Measurements from ENCODE around the gene DDX39A. TPM values are rescaled to one million over a fixed set of nuclear protein-coding genes. Genes with fewer than 3 reads are reported as not detected.

DDX39A gene
- polyA plus RNA-seq, 2 of the 4 experiments (the other 2 are of a cell fraction), result 59.0 to 118 TPM

DNA sequence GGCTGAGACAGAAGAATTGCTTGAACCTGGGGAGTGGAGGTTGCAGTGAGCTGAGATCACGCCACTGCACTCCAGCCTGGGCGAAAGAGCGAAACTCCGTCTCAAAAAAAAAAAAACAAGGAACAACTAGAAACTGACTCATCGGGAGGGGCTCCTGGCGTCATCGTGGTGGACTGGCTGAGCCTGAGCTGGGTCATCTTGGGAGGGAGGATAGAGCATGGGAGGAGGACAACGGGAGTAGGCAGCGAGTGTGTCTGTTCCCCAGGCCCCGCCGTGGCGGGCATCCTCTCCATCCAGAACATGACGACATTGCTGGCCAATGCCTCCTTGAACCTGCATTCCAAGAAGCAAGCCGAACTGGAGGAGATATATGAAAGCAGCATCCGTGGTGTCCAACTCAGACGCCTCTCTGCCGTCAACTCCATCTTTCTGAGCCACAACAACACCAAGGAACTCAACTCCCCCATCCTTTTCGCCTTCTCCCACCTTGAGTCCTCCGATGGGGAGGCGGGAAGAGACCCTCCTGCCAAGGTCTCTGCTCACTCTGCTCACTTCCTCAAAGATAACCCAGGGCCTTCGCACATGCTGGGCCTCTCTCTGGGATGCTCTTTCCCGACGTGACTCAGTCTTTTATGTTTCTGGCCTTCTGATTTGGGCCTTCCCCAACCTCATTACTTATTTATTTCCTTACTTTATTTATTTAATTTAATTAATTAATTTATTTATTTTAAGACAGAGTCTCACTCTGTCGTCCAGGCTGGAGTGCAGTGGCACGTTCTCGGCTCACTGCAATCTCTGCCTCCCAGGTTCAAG, 16.6 kb downstream of the DDX39A start:
- no peak overlapping the region for H3K4me2 ChIP-seq
- no peaks in the 10 kb centered on the region for H3K9me3 ChIP-seq
- H3K4me1 ChIP-seq, result no peaks in the 10 kb centered on the region
- WGBS (ENCODE audit: missing lambda C conversion rate), result 81% methylated on average over 26 of the region's 26 CpGs
- no peak overlapping the region for H3K4me3 ChIP-seq
- TF ChIP-seq HOXA7 (CRISPR knock-in tag; IDR thresholded peaks at IDR 0.05) (no peak), MAZ (IDR thresholded peaks at IDR 0.05; ENCODE audit: borderline replicate concordance, low read depth, low read length) (no peak), NPAS2 (CRISPR knock-in tag; IDR thresholded peaks at IDR 0.05; ENCODE audit: borderline replicate concordance) (no peak), HOXB13 (CRISPR knock-in tag; IDR thresholded peaks at IDR 0.05; ENCODE audit: low read depth) (no peak), ZNF302 (CRISPR knock-in tag; IDR thresholded peaks at IDR 0.05) (no peak)
- TF ChIP-seq, protein P1, sequence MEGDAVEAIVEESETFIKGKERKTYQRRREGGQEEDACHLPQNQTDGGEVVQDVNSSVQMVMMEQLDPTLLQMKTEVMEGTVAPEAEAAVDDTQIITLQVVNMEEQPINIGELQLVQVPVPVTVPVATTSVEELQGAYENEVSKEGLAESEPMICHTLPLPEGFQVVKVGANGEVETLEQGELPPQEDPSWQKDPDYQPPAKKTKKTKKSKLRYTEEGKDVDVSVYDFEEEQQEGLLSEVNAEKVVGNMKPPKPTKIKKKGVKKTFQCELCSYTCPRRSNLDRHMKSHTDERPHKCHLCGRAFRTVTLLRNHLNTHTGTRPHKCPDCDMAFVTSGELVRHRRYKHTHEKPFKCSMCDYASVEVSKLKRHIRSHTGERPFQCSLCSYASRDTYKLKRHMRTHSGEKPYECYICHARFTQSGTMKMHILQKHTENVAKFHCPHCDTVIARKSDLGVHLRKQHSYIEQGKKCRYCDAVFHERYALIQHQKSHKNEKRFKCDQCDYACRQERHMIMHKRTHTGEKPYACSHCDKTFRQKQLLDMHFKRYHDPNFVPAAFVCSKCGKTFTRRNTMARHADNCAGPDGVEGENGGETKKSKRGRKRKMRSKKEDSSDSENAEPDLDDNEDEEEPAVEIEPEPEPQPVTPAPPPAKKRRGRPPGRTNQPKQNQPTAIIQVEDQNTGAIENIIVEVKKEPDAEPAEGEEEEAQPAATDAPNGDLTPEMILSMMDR (IDR thresholded peaks at IDR 0.05), result no peak
- ATAC-seq (no peak), FAIRE-seq (no peak), DNase-seq (ENCODE audit: low read depth in 1 of 2, low spot score in 1 of 2) (peak in 1 of 2 experiments; percentile 53)
- no peak overlapping the region for H3K27ac ChIP-seq
- ChIA-PET CTCF (interaction anchor here (0.8 to 1.5 kb wide), 2 partner anchors 36 to 266 kb away, joined by 3 read pairs; partner anchors contain the start of gene ASF1B), POLR2A (no interaction called here)

DNA sequence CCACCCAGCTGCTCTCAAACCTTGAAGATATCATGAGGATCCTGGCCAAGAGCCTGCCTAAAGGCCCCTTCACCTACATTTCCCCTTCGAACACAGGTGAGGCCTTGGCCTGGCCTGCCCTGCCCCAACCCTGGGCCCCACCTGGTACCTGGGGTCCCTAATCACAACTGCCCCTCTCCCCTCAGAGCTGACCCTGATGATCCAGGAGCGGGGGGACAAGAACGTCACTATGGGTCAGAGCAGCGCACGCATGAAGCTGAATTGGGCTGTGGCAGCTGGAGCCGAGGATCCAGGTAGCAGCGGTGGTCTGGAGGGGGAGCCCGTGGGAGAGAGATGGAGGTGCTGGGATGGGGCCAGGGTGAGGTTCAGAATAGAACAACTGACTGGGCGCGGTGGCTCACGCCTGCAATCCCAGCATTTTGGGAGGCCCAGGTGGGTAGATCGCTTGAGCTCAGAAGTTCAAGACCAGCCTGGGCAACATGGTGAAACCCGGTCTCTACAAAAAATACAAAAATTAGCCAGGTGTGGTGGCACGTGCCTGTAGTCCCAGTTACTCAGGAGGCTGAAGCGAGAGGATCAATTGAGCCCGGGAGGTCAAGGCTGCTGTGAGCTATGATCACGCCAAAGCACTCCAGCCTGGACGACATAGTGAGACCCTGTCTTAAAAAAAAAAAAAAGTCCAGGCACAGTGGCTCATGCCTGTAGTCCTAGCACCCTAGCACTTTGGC, 17.5 kb downstream of the DDX39A start:
- WGBS (ENCODE audit: missing lambda C conversion rate), result 92% methylated on average over 18 of the region's 18 CpGs
- TF ChIP-seq CBX2 (IDR thresholded peaks at IDR 0.05; ENCODE audit: borderline replicate concordance, low read depth) (no peak), SREBF2 (IDR thresholded peaks at IDR 0.05) (no peak), PHF8 (IDR thresholded peaks at IDR 0.05; ENCODE audit: borderline replicate concordance, low read depth) (no peak)
- TF ChIP-seq, protein P2, sequence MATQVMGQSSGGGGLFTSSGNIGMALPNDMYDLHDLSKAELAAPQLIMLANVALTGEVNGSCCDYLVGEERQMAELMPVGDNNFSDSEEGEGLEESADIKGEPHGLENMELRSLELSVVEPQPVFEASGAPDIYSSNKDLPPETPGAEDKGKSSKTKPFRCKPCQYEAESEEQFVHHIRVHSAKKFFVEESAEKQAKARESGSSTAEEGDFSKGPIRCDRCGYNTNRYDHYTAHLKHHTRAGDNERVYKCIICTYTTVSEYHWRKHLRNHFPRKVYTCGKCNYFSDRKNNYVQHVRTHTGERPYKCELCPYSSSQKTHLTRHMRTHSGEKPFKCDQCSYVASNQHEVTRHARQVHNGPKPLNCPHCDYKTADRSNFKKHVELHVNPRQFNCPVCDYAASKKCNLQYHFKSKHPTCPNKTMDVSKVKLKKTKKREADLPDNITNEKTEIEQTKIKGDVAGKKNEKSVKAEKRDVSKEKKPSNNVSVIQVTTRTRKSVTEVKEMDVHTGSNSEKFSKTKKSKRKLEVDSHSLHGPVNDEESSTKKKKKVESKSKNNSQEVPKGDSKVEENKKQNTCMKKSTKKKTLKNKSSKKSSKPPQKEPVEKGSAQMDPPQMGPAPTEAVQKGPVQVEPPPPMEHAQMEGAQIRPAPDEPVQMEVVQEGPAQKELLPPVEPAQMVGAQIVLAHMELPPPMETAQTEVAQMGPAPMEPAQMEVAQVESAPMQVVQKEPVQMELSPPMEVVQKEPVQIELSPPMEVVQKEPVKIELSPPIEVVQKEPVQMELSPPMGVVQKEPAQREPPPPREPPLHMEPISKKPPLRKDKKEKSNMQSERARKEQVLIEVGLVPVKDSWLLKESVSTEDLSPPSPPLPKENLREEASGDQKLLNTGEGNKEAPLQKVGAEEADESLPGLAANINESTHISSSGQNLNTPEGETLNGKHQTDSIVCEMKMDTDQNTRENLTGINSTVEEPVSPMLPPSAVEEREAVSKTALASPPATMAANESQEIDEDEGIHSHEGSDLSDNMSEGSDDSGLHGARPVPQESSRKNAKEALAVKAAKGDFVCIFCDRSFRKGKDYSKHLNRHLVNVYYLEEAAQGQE (IDR thresholded peaks at IDR 0.05), result no peak
- FAIRE-seq, result no peak
- no peak overlapping the region for H3K4me3 ChIP-seq
- no peak for DNase-seq (ENCODE audit: low read depth in 1 of 2, low spot score in 1 of 2)
- no peaks in the 10 kb centered on the region for H3K4me1 ChIP-seq
- H3K4me2 ChIP-seq, result no peak overlapping the region
- no peak overlapping the region for H3K27ac ChIP-seq
- ATAC-seq, result no peak
- ChIA-PET POLR2A (no interaction called here), CTCF (interaction anchor here (0.8 to 1.5 kb wide), 2 partner anchors 35 to 265 kb away, joined by 3 read pairs; partner anchors contain the start of gene ASF1B)
- no peaks in the 10 kb centered on the region for H3K9me3 ChIP-seq

DNA sequence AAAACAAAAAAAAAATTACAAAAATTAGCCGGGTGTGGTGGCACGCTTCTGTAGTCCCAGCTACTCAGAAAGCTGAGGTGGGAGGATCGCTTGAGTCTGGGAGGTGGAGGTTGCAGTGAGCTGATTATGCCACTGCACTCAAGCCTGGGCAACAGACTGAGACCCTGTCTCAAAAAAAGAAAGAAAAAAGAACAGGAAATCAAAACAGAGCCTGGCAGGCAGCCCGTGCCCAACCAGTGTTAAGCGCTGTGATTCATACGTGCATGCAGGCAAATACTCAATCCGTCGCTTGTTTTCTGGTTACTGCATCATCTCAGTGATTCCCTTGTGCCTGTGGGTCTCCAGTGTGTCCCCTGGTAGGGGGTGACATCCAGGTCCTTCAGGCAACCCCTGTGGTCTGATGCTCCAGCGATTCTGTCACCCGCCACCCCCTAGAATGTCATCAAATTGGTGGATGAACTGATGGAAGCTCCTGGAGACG, 18.1 kb downstream of the DDX39A start:
- CTCF ChIA-PET, result interaction anchor here (1.5 kb wide), 1 partner anchor 264 kb away, joined by 3 read pairs; the partner anchor contains the start of gene ASF1B
- Histone ChIP-seq H3K4me2 (no peak overlapping the region), H3K4me3 (no peak overlapping the region), H3K27ac (no peak overlapping the region), H3K4me1 (no peaks in the 10 kb centered on the region), H3K9me3 (no peaks in the 10 kb centered on the region)
- WGBS (ENCODE audit: missing lambda C conversion rate), result 88% methylated on average over 11 of the region's 11 CpGs
- ATAC-seq (no peak), FAIRE-seq (no peak), DNase-seq (ENCODE audit: low read depth in 1 of 2, low spot score in 1 of 2) (no peak)
- POLR2A ChIA-PET, result no interaction called here
- TF ChIP-seq HEYL (CRISPR knock-in tag; IDR thresholded peaks at IDR 0.05), result no peak
- no peak for TF ChIP-seq SMC3 (IDR thresholded peaks at IDR 0.05)
- no peak for TF ChIP-seq TP53 (CRISPR knock-in tag; IDR thresholded peaks at IDR 0.05)
- TF ChIP-seq RFX5 (IDR thresholded peaks at IDR 0.05), result no peak
- TF ChIP-seq RAD21 (conservative IDR thresholded peaks at IDR 0.05 in 1 of 2, IDR thresholded peaks at IDR 0.05 in 1 of 2), result no peak
- no peak for TF ChIP-seq KDM1A (IDR thresholded peaks at IDR 0.05; ENCODE audit: low read depth)
- TF ChIP-seq CHD2 (IDR thresholded peaks at IDR 0.05; ENCODE audit: low read length, partially characterized antibody), result no peak
- TF ChIP-seq KDM5A (IDR thresholded peaks at IDR 0.05), result no peak
- TF ChIP-seq HDAC2 (IDR thresholded peaks at IDR 0.05), result no peak
- no peak for TF ChIP-seq RARB (CRISPR knock-in tag; IDR thresholded peaks at IDR 0.05)
- no peak for TF ChIP-seq POLR2AphosphoS2 (conservative IDR thresholded peaks at IDR 0.05; ENCODE audit: low read length)
- no peak for TF ChIP-seq SREBF2 (IDR thresholded peaks at IDR 0.05)
- TF ChIP-seq MAZ (IDR thresholded peaks at IDR 0.05; ENCODE audit: borderline replicate concordance, low read depth, low read length), result no peak
- TF ChIP-seq HOXB13 (CRISPR knock-in tag; IDR thresholded peaks at IDR 0.05; ENCODE audit: low read depth), result no peak
- TF ChIP-seq, protein P3, sequence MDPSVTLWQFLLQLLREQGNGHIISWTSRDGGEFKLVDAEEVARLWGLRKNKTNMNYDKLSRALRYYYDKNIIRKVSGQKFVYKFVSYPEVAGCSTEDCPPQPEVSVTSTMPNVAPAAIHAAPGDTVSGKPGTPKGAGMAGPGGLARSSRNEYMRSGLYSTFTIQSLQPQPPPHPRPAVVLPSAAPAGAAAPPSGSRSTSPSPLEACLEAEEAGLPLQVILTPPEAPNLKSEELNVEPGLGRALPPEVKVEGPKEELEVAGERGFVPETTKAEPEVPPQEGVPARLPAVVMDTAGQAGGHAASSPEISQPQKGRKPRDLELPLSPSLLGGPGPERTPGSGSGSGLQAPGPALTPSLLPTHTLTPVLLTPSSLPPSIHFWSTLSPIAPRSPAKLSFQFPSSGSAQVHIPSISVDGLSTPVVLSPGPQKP (IDR thresholded peaks at IDR 0.05; ENCODE audit: low read depth, low read length), result no peak
